Measurements from ENCODE around the gene ZKSCAN3.
"Not testable (repeated sequence)": the region's sequence is repeated elsewhere in the genome, so short reads cannot be mapped to it uniquely, and the experiment has no call there.

Gene ZKSCAN3

GRCh38 chr6:28377879-28378278, 28.1 kb downstream of the ZKSCAN3 start:
- no peak for DNase-seq

GRCh38 chr6:28378644-28379043, 28.9 kb downstream of the ZKSCAN3 start:
- no peak for DNase-seq

DNA sequence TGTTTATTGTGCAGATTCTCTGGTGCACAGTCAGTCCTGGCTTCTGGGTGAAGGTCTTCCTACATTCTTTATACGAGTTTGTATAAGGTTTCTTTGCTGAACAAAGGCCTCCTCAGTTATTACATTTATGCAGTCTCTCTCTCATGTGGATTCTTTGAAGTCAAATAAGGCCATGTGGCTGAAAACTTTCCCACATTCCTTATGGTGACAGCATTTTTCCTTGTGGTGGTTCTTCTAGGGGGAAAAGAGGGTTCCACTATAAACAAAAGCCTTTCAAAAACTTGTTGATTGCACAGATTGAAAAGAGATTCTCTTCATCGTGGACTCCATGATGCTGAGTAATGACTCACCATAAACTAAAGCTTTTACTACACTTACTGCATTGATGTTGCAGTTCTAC, 30.6 kb downstream of the ZKSCAN3 start:
- no peak for DNase-seq

DNA sequence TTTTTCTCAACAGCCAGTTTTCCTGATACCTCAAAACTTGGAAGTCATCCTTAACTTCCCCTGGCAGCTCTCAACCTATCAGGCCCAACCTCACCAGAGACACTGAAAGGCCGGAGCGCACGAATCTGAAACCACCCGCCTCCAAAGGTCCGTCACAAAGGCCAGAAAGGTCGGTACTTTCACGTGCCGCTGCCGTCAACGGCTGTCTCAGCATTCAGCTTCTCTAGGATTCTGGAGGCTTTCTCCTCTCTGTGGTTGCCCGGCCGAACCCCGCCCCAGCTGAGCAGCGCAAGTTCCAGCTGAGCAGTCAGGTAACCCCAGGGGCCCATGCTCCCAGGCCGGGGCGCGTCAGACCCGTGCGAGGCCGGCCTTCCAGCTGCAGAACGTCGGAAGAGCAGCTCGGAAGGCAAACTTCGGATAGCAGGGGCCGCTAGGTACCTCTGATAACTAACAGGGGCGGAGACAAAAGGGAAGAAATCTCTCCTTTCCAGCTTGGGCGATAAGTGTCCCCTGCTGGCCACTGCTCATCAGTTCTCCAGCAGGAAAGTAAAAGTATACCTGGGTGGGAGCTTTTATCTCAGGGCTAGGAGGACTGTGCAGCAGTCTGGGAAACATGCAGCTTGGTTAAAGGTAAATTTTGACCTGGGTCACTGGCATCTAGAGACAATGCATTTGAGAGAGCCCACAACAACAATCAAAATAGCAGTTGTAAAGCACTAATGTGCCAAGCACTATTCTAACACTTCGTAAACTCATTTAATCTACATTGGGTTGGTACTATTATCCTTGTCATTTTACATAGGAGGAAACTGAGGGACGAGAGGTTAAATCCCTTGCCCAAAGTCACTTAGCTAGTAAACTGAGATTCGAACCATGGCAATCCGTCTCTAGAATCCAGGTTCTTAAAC, 33.7 kb downstream of the ZKSCAN3 start:
- DNase-seq: peak; percentile 77

DNA sequence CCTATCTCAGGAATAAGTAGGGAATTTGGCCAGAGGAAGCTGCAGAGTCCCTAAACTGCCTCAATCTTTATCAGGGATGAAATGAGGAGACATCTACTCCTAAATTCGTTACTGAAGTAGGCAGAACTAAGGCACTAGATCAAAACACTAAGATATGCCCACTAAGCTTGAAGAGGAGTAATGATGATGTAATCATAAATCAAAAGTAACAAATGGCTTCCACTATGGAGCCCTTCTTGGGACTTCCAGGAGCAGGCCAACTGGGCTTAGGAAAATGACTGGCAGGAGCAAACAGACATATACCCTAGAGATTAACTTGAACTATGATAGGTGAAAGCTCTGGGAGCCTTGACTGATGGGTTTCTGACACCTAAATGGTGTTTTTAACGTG, 34.4 kb downstream of the ZKSCAN3 start:
- no peak for DNase-seq

- no peak for DNase-seq
Measured at GRCh38 chr6:28390688-28391087, 40.9 kb downstream of the ZKSCAN3 start.

- no peak for DNase-seq
Measured at GRCh38 chr6:28393912-28394662, 44.3 kb downstream of the ZKSCAN3 start.

- no peak for DNase-seq
Measured at GRCh38 chr6:28395918-28396317, 46.2 kb downstream of the ZKSCAN3 start.

GRCh38 chr6:28399350-28400121, 49.8 kb downstream of the ZKSCAN3 start, which contains the start of gene ZSCAN12:
Gene ZSCAN12 (minus strand): TSS chr6:28399747. CDS start chr6:28398405, 1,342 bp downstream.
- DNase-seq: peak; percentile 82

DNA sequence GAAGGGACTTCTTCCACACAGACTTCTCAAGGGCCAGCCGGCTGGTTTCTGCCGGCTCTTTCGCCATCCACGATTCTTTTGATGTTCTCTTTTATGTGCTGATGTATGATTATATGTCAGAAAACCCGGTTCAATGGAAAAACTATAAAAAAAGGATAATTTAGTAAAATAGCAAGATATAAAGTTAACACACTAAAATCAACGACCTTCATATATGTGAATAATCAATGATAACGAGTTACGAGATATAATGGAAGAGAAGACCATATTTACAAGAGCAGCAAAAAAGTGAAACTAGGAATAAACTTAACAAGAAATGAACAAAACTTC, 50.3 kb downstream of the ZKSCAN3 start:
- DNase-seq: no peak

- DNase-seq: no peak
Measured at GRCh38 chr6:28401172-28401571, 51.4 kb downstream of the ZKSCAN3 start.

DNA sequence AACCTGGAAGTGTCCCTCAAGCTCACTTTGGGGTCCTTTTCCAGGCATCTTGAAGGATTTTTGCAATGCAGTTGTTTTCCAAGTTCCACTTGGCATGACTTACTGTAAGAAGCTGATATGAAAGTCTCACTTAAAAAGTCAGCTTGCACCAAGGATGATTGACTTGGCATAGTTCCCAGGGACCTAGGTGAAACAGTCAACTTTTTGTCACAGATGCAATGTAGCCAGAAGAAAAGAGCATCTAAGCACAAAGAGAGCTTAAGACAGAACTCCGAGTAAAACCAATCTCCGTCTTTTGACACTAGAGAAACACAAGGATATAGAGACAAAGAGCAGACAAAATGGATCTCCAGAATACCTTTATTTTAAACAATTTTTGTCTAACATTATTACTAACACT, 52.5 kb downstream of the ZKSCAN3 start:
- DNase-seq: no peak

DNA sequence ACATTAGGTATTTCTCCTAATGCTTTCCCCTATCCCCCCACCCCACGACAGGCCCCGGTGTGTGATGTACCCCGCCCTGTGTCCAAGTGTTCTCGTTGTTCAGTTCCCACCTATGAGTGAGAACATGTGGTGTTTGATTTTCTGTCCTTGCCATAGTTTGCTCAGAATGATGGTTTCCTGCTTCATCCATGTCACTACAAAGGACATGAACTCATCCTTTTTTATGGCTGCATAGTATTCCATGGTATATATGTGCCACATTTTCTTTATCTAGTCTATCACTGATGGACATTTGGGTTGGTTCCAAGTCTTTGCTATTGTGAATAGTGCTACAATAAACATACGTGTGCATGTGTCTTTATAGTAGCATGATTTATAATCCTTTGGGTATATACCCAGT, 54.2 kb downstream of the ZKSCAN3 start:
- not testable (repeated sequence) for DNase-seq

DNA sequence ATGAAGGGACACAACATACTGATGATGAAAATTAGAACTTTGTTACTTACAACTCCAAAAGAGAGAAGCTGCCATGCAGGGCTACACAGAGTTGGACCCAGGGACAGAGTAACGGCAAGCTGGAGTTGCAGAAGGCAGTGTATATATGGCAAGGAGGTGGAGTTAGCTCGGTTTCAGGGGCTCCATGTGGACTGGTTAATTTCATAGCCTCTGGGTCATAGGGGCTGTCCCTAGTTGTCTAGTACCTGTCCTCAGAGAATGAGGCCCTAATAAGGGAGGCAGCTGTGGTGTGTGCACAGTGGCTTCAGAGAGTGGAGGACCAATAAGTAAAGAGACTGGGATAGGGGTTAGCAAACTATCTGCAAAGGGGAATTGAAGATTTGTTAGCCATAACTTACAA, 57.7 kb downstream of the ZKSCAN3 start:
- no peak for DNase-seq

DNA sequence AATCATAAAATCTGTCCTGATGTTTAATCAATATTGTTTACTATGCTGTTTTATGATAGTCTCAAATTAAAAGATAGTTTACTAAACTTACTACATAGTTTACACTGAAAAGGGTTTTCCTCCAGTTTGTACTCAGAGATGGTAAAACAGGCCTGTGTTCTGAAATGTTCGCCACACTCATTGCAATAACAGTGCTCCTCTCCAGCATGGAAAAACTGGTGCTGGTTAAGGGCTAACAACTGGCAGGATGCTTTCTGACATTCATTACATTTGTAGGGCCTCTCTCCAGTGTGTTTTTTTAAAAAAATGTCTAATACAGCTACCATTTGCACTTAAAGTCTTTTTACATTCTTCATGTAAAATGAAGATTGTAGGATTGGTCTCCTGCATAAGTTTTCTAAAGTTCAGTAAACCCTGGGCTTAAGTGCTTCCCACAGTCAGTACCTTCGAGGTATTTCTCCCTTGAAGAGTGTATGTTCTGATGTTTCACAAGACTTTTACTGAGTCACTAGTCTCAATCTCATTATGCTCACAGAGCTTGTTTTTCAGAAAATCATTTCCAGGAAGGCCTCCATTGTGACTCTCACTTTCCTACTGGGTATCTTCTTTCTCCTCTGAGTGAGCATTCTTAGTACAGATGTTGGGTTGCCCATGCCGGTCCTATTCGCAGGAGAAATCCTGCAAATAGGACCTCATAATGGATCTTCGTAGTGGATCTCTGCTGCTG, 58.5 kb downstream of the ZKSCAN3 start:
- no peak for DNase-seq

DNA sequence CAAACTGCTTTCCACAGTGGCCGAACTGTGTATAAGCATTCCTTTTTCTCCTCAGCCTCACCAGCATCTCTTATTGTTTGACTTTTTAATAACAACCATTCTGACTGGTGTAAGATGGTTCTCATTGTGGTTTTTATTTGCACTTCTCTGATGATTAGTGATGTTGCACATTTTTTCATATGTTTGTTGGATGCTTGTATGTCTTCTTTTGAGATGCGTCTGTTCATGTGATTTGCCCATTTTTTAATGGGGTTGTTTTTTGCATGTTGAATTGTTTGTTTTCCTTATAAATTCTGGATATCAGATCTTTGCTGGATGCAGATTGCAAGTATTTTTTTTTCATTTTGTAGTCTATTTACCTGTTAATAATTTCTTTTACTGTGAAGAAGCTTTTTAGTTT, 61.0 kb downstream of the ZKSCAN3 start:
- DNase-seq: no peak

- DNase-seq: no peak
Measured at GRCh38 chr6:28413681-28414080, 63.9 kb downstream of the ZKSCAN3 start.

Measured in CD4-positive, alpha-beta T cell treated with Interferon gamma for 1 hour (primary cell).